GM12891 (cell line): ENCODE measurements around the gene OPA3.

Experiments
- DNase-seq: peaks from one replicate; pipeline ENCODE4 v3.0.0; 2011; ENCODE audit warnings: low spot score; ENCODE audit not compliant: insufficient read length
- FAIRE-seq: peaks from 2 replicates; lab custom pipeline; 2011; peaks lifted over from hg19 to GRCh38; lab: Jason Lieb, UNC
- PAX5 ChIP-seq: IDR thresholded peaks from 2 replicates; pipeline ENCODE4 v1.6.1; 2011; ENCODE audit warnings: low read length, moderate library complexity, mild to moderate bottlenecking; ENCODE audit not compliant: insufficient read depth, severe bottlenecking
- POLR2A ChIP-seq: IDR thresholded peaks from 2 replicates; pipeline ENCODE4 v1.6.1; 2011; ENCODE audit warnings: low read depth, low read length, control low read depth
- POLR2AphosphoS5 ChIP-seq: IDR thresholded peaks from 2 replicates; pipeline ENCODE4 v1.6.1; 2011; ENCODE audit warnings: low read depth, low read length, control low read depth
- POU2F2 ChIP-seq: IDR thresholded peaks from 2 replicates; pipeline ENCODE4 v1.6.1; 2011; ENCODE audit warnings: low read depth, mild to moderate bottlenecking, control low read depth, low read length, moderate library complexity
- SPI1 ChIP-seq: IDR thresholded peaks from 2 replicates; pipeline ENCODE4 v1.6.1; 2011; ENCODE audit warnings: low read depth, low read length, control low read depth
- TAF1 ChIP-seq: IDR thresholded peaks from 2 replicates; pipeline ENCODE4 v1.6.1; 2011; ENCODE audit warnings: low read depth, low read length, control low read depth

OPA3 gene

DNA sequence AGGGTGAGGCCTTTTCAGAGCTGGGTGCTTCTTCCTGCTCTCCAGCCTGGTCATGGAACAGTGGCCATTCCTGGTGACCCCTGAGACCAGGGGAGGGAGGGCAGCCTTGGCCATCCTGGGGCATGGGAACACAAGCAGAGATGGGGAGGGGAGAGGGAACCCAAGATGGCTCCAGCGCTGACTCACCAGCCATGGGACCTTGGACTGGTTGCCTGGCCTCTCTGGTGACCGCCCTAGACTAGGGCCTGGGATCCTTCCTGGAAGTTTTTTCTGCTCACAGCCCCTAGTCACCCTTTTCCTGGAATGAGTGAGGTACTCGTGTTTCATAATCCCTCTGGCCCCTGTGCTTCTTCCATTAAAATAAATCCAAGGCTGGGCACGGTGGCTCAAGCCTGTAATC lies 3.3 kb upstream of the OPA3 start:
- no peak for TF ChIP-seq POU2F2
- no peak for TF ChIP-seq POLR2A
- no peak for TF ChIP-seq SPI1
- no peak for TF ChIP-seq PAX5
- TF ChIP-seq TAF1, result no peak
- no peak for TF ChIP-seq POLR2AphosphoS5
- DNase-seq, result no peak
- FAIRE-seq, result no peak

DNA sequence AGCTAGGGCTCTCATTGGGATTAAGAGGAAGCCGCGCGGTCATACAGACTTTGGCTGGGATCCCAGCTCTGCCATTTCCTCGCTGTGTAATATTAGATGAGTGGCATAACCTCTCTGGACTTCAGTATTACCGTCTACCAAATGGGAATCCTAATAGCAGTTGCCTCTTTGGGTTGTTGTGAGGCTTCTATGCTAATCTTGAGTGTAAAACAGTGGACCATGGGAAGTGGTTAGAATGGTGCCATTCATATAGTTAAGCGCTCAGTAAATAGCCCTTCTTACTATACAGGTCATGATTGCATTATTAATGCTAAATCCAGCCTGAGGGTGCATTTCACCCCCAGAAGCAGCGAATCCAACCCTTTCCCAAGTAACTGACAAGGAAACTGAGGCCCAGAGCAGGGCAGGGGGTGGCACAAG lies 566 bp upstream of the OPA3 start:
- DNase-seq, result no peak
- TF ChIP-seq POLR2A (no peak), PAX5 (no peak), SPI1 (no peak), POLR2AphosphoS5 (no peak), POU2F2 (no peak), TAF1 (no peak)
- no peak for FAIRE-seq

DNA sequence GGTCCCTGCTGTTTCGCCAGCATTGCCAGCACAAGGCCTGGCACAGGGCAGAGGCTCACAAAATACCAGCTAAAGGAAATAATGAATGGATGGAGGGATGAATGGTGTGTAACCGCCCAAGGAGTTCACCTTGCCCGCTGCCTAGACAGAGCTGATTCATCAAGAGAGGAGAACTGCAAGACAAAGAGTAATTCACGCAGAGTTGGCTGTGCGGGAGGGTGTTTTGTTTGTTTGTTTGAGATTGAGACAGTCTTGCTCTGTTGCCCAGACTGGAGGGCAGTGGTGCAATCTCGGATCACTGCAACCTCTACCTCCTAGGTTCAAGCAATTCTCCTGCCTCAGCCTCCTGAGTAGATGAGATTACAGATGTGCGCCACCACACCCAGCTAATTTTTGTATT lies 3.0 kb downstream of the OPA3 start:
- FAIRE-seq (no peak), DNase-seq (no peak)
- no peak for TF ChIP-seq PAX5

DNA sequence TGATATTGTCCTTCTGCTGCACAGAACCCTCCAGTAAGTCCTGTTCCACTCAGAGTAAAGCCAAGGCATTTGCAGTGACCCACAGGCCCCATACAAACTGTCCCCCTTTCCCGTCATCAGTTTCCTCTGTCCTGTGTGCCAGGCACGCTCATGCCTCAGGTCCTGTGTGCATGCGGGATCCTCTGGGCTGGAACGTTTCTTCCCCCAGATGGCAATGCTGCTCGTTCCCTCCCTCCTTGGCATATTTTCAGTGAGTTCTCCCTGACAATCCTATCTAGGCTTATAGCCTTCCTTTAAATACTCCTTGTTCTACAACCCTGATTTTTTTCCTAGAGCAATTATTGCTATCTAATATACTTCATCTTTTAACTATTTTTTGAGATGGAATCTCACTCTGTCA lies 5.7 kb downstream of the OPA3 start:
- DNase-seq, result no peak
- FAIRE-seq, result no peak
- TF ChIP-seq TAF1, result no peak
- no peak for TF ChIP-seq POLR2AphosphoS5

- no peak for DNase-seq
- TF ChIP-seq POLR2A, result no peak
- TF ChIP-seq POLR2AphosphoS5, result no peak
- FAIRE-seq, result no peak
These were observed 7.3 kb downstream of the OPA3 start for GRCh38 chr19:45577111-45577905.

DNA sequence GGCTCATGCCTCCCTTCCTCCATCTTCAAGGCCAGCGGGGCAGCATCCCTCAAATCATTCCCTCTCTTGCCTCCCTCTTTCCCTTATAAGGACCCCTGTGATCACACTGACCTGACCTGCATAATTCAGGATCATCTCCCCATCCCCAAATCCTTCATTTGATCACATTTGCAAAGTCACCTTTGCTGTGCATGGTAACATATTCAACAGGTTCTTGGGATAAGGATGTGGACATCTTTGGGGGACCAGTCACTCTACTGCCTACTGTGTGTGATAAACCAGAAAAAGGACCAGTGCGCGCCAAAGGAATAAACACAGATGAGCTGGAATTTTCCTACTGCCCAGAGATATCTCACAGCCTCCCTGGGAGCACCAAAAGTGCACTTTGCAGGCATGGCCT lies 7.9 kb downstream of the OPA3 start:
- no peak for FAIRE-seq
- DNase-seq, result no peak
- TF ChIP-seq POLR2A (no peak), POU2F2 (no peak), SPI1 (no peak), POLR2AphosphoS5 (no peak), PAX5 (no peak), TAF1 (no peak)

DNA sequence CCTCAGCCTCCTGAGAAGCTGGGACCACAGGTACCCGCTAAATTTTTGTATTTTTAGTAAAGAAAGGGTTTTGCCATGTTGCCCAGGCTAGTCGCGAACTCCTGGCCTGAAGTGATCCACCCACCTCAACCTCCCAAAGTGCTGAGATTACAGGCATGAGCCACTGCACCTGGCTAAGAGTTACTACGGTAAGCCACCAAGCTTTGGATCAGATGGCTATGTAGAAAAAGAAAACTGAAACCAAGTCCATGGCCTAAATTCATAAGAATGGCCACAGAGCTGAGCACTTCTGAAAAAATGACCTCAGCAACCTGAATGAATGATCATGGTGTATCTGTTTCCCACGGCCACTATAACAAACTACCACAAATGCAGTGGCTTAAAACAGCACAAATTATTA lies 9.4 kb downstream of the OPA3 start:
- DNase-seq, result no peak
- FAIRE-seq, result no peak

GRCh38 chr19:45574526-45574925 lies 10.1 kb downstream of the OPA3 start:
- TF ChIP-seq POLR2AphosphoS5 (no peak), PAX5 (no peak), POU2F2 (no peak), TAF1 (no peak)
- DNase-seq, result no peak
- FAIRE-seq, result no peak

More for the DNA sequence above, 9.4 kb downstream of the OPA3 start:
- TF ChIP-seq POU2F2 (no peak), SPI1 (no peak), PAX5 (no peak), TAF1 (no peak), POLR2AphosphoS5 (no peak), POLR2A (no peak)

DNA sequence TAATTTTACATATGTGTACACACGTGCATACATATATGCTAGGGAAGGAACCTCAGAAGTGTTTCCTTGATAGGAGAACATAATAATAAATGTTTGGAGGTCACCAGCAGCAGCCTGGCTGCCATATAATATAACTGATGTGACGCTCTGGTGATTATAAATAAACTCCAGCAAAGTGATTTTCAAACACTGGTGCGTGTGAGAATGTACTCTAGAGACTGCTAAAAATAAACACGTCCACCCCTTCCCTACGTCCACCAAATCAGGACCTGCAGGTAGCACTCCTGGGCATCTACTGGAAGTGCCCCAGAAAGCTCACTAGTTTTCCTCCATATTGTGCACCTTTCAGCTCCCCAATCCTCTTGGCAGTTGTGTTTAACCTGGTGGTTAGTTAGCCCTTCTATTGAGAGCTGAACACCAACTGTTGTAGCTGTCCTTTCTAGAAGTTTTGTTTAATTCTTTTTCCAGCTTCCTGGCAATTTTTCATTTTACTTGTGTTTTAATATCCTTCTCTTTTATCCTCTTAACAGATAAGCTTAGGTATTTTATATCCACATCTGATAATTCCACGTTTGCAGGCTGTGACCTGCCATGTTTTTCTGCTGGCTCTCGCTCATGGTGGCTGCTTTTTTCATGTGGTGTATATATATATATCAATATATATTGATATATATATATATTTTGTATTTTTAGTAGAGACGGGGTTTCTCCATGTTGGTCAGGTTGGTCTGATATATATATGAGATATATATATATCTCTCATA lies 13.0 kb downstream of the OPA3 start:
- no peak for DNase-seq
- TF ChIP-seq POLR2AphosphoS5, result no peak
- no peak for TF ChIP-seq TAF1
- no peak for TF ChIP-seq PAX5
- TF ChIP-seq POU2F2, result no peak
- TF ChIP-seq SPI1, result no peak
- no peak for FAIRE-seq

- no peak for DNase-seq
These were observed 14.8 kb downstream of the OPA3 start for GRCh38 chr19:45569619-45570421.

More at GRCh38 chr19:45569619-45570421, 14.8 kb downstream of the OPA3 start:
- FAIRE-seq, result no peak
- no peak for TF ChIP-seq TAF1
- TF ChIP-seq PAX5, result no peak
- no peak for TF ChIP-seq POU2F2
- TF ChIP-seq POLR2A, result no peak
- TF ChIP-seq SPI1, result no peak
- TF ChIP-seq POLR2AphosphoS5, result no peak
